K562 (cell line): Measurements from ENCODE around the gene CFAP410. TPM values are rescaled to one million over a fixed set of nuclear protein-coding genes. Genes with fewer than 3 reads are reported as not detected.
A peak's percentile ranks its signal among the peaks of the same experiment; 100 is the strongest.

Source experiments
- ATAC-seq: fragments of 200-7000 bp; cut with Tn5 transposase; 3 replicates; pipeline ENCODE4 v1.9.1; 2020; ENCODE audit warnings: moderate library complexity
- BruUV-seq: library from RNA; stranded (reverse); fragments of 400-500 nt; replicated peaks from 2 replicates; lab custom pipeline; 2021; lab: Mats Ljungman, UMichigan
- CTCF ChIA-PET: fragments of 300-600 bp; formaldehyde crosslinking; extraction: SDS; loops from one replicate; lab custom pipeline; 2021; ENCODE audit warnings: low intra/inter-chr PET ratio; lab: Yijun Ruan, JAX
- POLR2A ChIA-PET: fragments of 300-600, 350-650 bp; sonication (Branson Sonifier 250); formaldehyde crosslinking; extraction: SDS; loops from one replicate; lab custom pipeline; 2021; ENCODE audit warnings: antibody characterized with exemption, inconsistent platforms; lab: Yijun Ruan, JAX
- DNase-seq, 4 experiments: peaks; one replicate each; pipeline versions ENCODE4 v3.0.0 to v3.0.0-alpha.2; 2011 to 2018; ENCODE audit warnings: low spot score in 3 of 4, mixed read lengths in 3 of 4; ENCODE audit errors: extremely low read depth in 1 of 4
- FAIRE-seq: peaks from 2 replicates; lab custom pipeline; 2011; peaks lifted over from hg19 to GRCh38; lab: Jason Lieb, UNC
- H2AFZ ChIP-seq: 2 replicates; pipeline ENCODE4 v1.6.0; 2011; ENCODE audit warnings: low read depth, low read length, control low read depth, inconsistent platforms
- H3K27ac ChIP-seq: fragments of 200-600 bp; 3 replicates; pipeline ENCODE4 v1.8.0; 2011; ENCODE audit warnings: low read depth, mild to moderate bottlenecking, control low read depth, inconsistent platforms, low read length, moderate library complexity, mixed read lengths; ENCODE audit errors: extremely low read depth
- H3K27me3 ChIP-seq, 2 experiments: fragments of 300-600 bp in 1 of 2; 2 replicates in 1 of 2; 3 replicates in 1 of 2; pipeline versions ENCODE4 v1.6.0 to v1.8.0; 2011; ENCODE audit warnings: inconsistent platforms in 2 of 2, low read length in 2 of 2, mild to moderate bottlenecking in 1 of 2, mixed read lengths in 1 of 2, moderate library complexity in 1 of 2; ENCODE audit not compliant: control insufficient read depth in 2 of 2, insufficient read depth in 2 of 2
- H3K36me3 ChIP-seq: fragments of 300-600 bp; 3 replicates; pipeline ENCODE4 v1.8.0; 2011; ENCODE audit warnings: mild to moderate bottlenecking, low read length, inconsistent platforms; ENCODE audit not compliant: control insufficient read depth, insufficient read depth
- H3K4me1 ChIP-seq, 2 experiments: fragments of 200-600 bp in 1 of 2; replicated peaks in 1 of 2; 2 replicates in 1 of 2; 3 replicates in 1 of 2; pipeline versions ENCODE4 v1.5.1 to v1.8.0; 2011; ENCODE audit warnings: inconsistent platforms in 2 of 2, low read length in 2 of 2, mild to moderate bottlenecking in 1 of 2, mixed read lengths in 1 of 2, moderate library complexity in 1 of 2; ENCODE audit not compliant: control insufficient read depth in 2 of 2, insufficient read depth in 2 of 2
- H3K4me2 ChIP-seq: 2 replicates; pipeline ENCODE4 v1.6.1; 2011; ENCODE audit warnings: low read length, control low read depth, inconsistent platforms, mixed read lengths; ENCODE audit not compliant: insufficient read depth
- H3K4me3 ChIP-seq: fragments of 200-600 bp; sonication (generic), shearing (Covaris generic); 2 replicates; pipeline ENCODE4 v1.5.1; 2016; ENCODE audit warnings: control low read depth, inconsistent platforms
- H3K79me2 ChIP-seq: fragments of 200-600 bp; 3 replicates; pipeline ENCODE4 v1.8.0; 2011; ENCODE audit warnings: low read length, inconsistent platforms; ENCODE audit not compliant: control insufficient read depth, insufficient read depth
- H3K9ac ChIP-seq, 2 experiments: 2 replicates each; pipeline versions ENCODE4 v1.6.0 to v1.6.1; 2011; ENCODE audit warnings: low read depth in 2 of 2, low read length in 2 of 2, control low read depth in 1 of 2, inconsistent platforms in 1 of 2, mild to moderate bottlenecking in 1 of 2, mixed read lengths in 1 of 2; ENCODE audit not compliant: insufficient read depth in 1 of 2
- H3K9me1 ChIP-seq: one replicate; pipeline ENCODE4 v1.6.0; 2011; ENCODE audit warnings: inconsistent platforms, mild to moderate bottlenecking, low read length, moderate library complexity; ENCODE audit not compliant: control insufficient read depth, insufficient read depth
- H3K9me3 ChIP-seq: replicated peaks from 2 replicates; pipeline ENCODE4 v1.5.1; 2011; ENCODE audit warnings: low read depth, low read length, inconsistent platforms; ENCODE audit not compliant: control insufficient read depth, insufficient read depth
- H4K20me1 ChIP-seq: replicated peaks from 2 replicates; pipeline ENCODE4 v1.6.1; 2011; ENCODE audit warnings: low read length, inconsistent platforms, mixed read lengths; ENCODE audit not compliant: control insufficient read depth, insufficient read depth
- COPS2 ChIP-seq: fragments of 450-650 bp; conservative IDR thresholded peaks from 2 replicates; pipeline ENCODE4 v1.6.1; 2016; ENCODE audit warnings: mild to moderate bottlenecking, moderate library complexity
- CREB1 ChIP-seq, 2 experiments: sonication (generic) in 1 of 2; formaldehyde crosslinking in 1 of 2; IDR thresholded peaks; 2 replicates each; pipeline versions ENCODE4 v1.6.1 to v1.8.0; 2012 to 2022; ENCODE audit warnings: inconsistent platforms in 1 of 2, mild to moderate bottlenecking in 1 of 2, missing genetic modification reagents in 1 of 2, moderate library complexity in 1 of 2
- CTBP1 ChIP-seq: fragments of 450-650 bp; IDR thresholded peaks from 2 replicates; pipeline ENCODE4 v1.6.1; 2016; ENCODE audit warnings: borderline replicate concordance
- DNMT1 ChIP-seq: fragments of 450-650 bp; IDR thresholded peaks from 2 replicates; pipeline ENCODE4 v1.6.1; 2016; ENCODE audit warnings: antibody characterized with exemption, mild to moderate bottlenecking
- ESRRB ChIP-seq: fragments of 250-450 bp; sonication (Bioruptor Pico); IDR thresholded peaks from 2 replicates; pipeline ENCODE4 v1.5.0; 2020; ENCODE audit warnings: mild to moderate bottlenecking, moderate library complexity, borderline replicate concordance
- NFATC3 ChIP-seq: fragments of 450-650 bp; IDR thresholded peaks from 2 replicates; pipeline ENCODE4 v1.6.1; 2017; ENCODE audit warnings: mild to moderate bottlenecking
- POLR3A ChIP-seq: IDR thresholded peaks from 2 replicates; pipeline ENCODE4 v1.6.1; 2011; ENCODE audit warnings: borderline replicate concordance, mild to moderate bottlenecking, moderate library complexity; ENCODE audit not compliant: insufficient read length, insufficient read depth; ENCODE audit errors: extremely low read depth
- RNF2 ChIP-seq: sonication (generic); IDR thresholded peaks from 2 replicates; pipeline ENCODE4 v1.6.1; 2016
- SFPQ ChIP-seq: fragments of 200-400 bp; formaldehyde crosslinking; IDR thresholded peaks from 2 replicates; pipeline ENCODE4 v1.6.1; 2017; ENCODE audit warnings: mild to moderate bottlenecking, low read depth, low read length, moderate library complexity
- SMAD1 ChIP-seq: fragments of 150-350 bp; IDR thresholded peaks from 2 replicates; pipeline ENCODE4 v1.6.1; 2014; ENCODE audit warnings: low read length, low read depth; ENCODE audit not compliant: partially characterized antibody
- ZBTB17 ChIP-seq: fragments of 450-650 bp; formaldehyde crosslinking; IDR thresholded peaks from 2 replicates; pipeline ENCODE4 v1.4.0; 2020; ENCODE audit warnings: mild to moderate bottlenecking
- WGBS: fragments of 100-300 bp; shearing (Covaris generic); methylation state at CpG from one replicate; pipeline ENCODE4 v1.1.6; 2016; ENCODE audit warnings: low coverage, mixed read lengths; ENCODE audit not compliant: insufficient coverage; ENCODE audit errors: missing lambda C conversion rate; 5-methylcytosine and 5-hydroxymethylcytosine counted together
- in situ Hi-C: fragments of 300-500 bp; cut with MboI; formaldehyde crosslinking; loops from 4 replicates; pipeline ENCODE4 v1.15.0; 2018; ENCODE audit warnings: inconsistent platforms, mixed read lengths
- intact Hi-C: fragments of 100-400 bp; cut with micrococcal nuclease; formaldehyde crosslinking; loops from 2 replicates; pipeline ENCODE4 v1.14.2; 2022
- polyA plus RNA-seq, 8 experiments: library from polyadenylated mRNA; depleted of rRNA in 4 of 8; stranded (reverse) in 5 of 8; unstranded in 3 of 8; fragments of >200 nt; fragmentation: Nextera tagmentation in 2 of 8; fragmentation: Illumina TruSeq in 1 of 8; extraction: Ambion mirVana in 2 of 8; extraction: Trizol in 1 of 8; gene quantifications; 2 replicates each; pipeline versions ENCODE4 v1.2.1 to v1.2.3, GENCODE V29; 2011 to 2014; ENCODE audit warnings: inconsistent platforms in 1 of 8, missing spikeins in 1 of 8
- total RNA-seq, 7 experiments: library from RNA; depleted of rRNA in 6 of 7; stranded (reverse); fragments of >200 nt in 6 of 7; fragmentation: Illumina TruSeq in 2 of 7; extraction: Trizol in 2 of 7; gene quantifications; 2 replicates each; pipeline versions ENCODE4 v1.2.1 to v1.2.3, GENCODE V29; 2011 to 2021; ENCODE audit warnings: low replicate concordance in 1 of 7
- TF ChIP-seq, protein P1 (sequence below): fragments of 450-650 bp; conservative IDR thresholded peaks from 2 replicates; pipeline ENCODE4 v1.6.1; 2016; ENCODE audit warnings: missing genetic modification characterization, low read depth, mild to moderate bottlenecking, control low read depth, missing compliant biosample characterization
- TF ChIP-seq, protein P2 (sequence below): fragments of 450-650 bp; formaldehyde crosslinking; IDR thresholded peaks from 2 replicates; pipeline ENCODE4 v1.4.0; 2020; ENCODE audit warnings: mild to moderate bottlenecking, moderate library complexity

Gene CFAP410
- total and polyA plus RNA-seq, 9 of the 15 experiments (the other 6 are each of a cell fraction or from before 2014, with no cell fraction given): 0.07 to 17.3 (median 2.3) TPM

DNA sequence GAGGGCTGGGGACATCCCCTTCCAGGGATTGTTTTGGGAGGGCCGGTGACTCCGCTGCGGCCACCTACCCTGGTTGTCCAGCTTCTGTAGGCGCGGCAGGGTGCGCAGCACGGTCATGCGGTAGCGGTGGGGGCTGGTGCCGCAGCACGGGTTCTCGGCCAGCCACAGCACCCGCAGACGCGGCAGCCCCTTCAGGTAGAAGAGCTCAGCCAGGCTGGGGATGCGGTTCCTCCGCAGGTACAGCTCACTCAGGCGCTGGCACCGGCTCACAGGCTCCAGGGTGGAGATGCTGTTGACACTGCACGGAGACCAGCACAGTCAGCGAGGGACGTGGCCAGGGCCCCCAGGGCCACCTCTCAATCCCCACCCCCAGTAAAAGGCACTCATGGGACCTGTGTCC, 6.2 kb downstream of the CFAP410 start:
- H3K4me3 ChIP-seq: no peak overlapping the region
- ChIA-PET CTCF (no interaction called here), POLR2A (interaction anchor here (0.9 to 1.3 kb wide), 3 partner anchors 9 to 41 kb away, joined by 3 to 7 read pairs (median 4); no protein-coding TSS in a partner anchor)
- 80% methylated on average over 22 of the region's 22 CpGs for WGBS
- no peaks in the 10 kb centered on the region for H3K9me3 ChIP-seq
- peaks cover 11% of the 10 kb centered on the region; the same call in 1 of the 2 replicates for H4K20me1 ChIP-seq
- in situ Hi-C loops: no loop called here
- ATAC-seq: no peak
- peaks cover 6 to 63% of the 10 kb centered on the region in 2 experiments; a peak in 4 of 5 replicates for H3K4me1 ChIP-seq
- intact Hi-C loops: no loop called here
- no peaks in the 10 kb centered on the region for H3K27me3 ChIP-seq
- no peak overlapping the region for H3K27ac ChIP-seq
- peaks cover 8% of the 10 kb centered on the region; the same call in 1 of the 3 replicates for H3K36me3 ChIP-seq
- H3K4me2 ChIP-seq: no peak overlapping the region
- no TSS peak for BruUV-seq
- H3K79me2 ChIP-seq: no peaks in the 10 kb centered on the region
- no peak overlapping the region for H2AFZ ChIP-seq
- H3K9ac ChIP-seq: peak overlapping the region in 1 of 2 experiments; percentile 68; a peak in 1 of 4 replicates
- no peak for FAIRE-seq
- DNase-seq: no peak
- TF ChIP-seq, protein P1, sequence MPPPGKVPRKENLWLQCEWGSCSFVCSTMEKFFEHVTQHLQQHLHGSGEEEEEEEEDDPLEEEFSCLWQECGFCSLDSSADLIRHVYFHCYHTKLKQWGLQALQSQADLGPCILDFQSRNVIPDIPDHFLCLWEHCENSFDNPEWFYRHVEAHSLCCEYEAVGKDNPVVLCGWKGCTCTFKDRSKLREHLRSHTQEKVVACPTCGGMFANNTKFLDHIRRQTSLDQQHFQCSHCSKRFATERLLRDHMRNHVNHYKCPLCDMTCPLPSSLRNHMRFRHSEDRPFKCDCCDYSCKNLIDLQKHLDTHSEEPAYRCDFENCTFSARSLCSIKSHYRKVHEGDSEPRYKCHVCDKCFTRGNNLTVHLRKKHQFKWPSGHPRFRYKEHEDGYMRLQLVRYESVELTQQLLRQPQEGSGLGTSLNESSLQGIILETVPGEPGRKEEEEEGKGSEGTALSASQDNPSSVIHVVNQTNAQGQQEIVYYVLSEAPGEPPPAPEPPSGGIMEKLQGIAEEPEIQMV (tag): no peak
- TF ChIP-seq SMAD1 (no peak), COPS2 (no peak), CTBP1 (no peak), POLR3A (no peak), ZBTB17 (CRISPR knock-in tag) (no peak), NFATC3 (no peak), SFPQ (no peak), RNF2 (no peak), ESRRB (CRISPR knock-in tag) (no peak), DNMT1 (no peak), CREB1 (IDR thresholded peaks at IDR 0.05) (no peak), CREB1 (CRISPR knock-in tag; IDR thresholded peaks at IDR 0.05) (no peak)
- TF ChIP-seq, protein P2, sequence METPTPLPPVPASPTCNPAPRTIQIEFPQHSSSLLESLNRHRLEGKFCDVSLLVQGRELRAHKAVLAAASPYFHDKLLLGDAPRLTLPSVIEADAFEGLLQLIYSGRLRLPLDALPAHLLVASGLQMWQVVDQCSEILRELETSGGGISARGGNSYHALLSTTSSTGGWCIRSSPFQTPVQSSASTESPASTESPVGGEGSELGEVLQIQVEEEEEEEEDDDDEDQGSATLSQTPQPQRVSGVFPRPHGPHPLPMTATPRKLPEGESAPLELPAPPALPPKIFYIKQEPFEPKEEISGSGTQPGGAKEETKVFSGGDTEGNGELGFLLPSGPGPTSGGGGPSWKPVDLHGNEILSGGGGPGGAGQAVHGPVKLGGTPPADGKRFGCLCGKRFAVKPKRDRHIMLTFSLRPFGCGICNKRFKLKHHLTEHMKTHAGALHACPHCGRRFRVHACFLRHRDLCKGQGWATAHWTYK: no peak
- peaks cover 5% of the 10 kb centered on the region for H3K9me1 ChIP-seq
